Stomach smooth muscle (tissue), 2 donors: ENCODE measurements around the gene ARL4D.

ENCODE experiments used
- H3K27ac ChIP-seq: one replicate; pipeline ENCODE4 v1.7.0; 2013; ENCODE audit warnings: mild to moderate bottlenecking, low read length, inconsistent platforms
- H3K27me3 ChIP-seq, 2 donors: one replicate each; pipeline ENCODE4 v1.7.0; 2013; ENCODE audit warnings: low read length in 2 of 2; ENCODE audit not compliant: insufficient read depth in 2 of 2, control insufficient read depth in 1 of 2
- H3K36me3 ChIP-seq, 2 donors: one replicate each; pipeline ENCODE4 v1.7.0; 2013; ENCODE audit warnings: low read length in 2 of 2; ENCODE audit not compliant: control insufficient read depth in 2 of 2, insufficient read depth in 2 of 2
- H3K4me1 ChIP-seq: one replicate; pipeline ENCODE4 v1.7.0; 2013; ENCODE audit warnings: low read length; ENCODE audit not compliant: control insufficient read depth, insufficient read depth
- H3K4me3 ChIP-seq, 2 donors: one replicate each; pipeline ENCODE4 v1.7.0; 2013; ENCODE audit warnings: low read length in 2 of 2
- H3K9ac ChIP-seq, 2 donors: one replicate each; pipeline ENCODE4 v1.7.0; 2013; ENCODE audit warnings: low read length in 2 of 2, mild to moderate bottlenecking in 1 of 2
- H3K9me3 ChIP-seq, 2 donors: one replicate each; pipeline ENCODE4 v1.7.0; 2013; ENCODE audit warnings: low read length in 2 of 2; ENCODE audit not compliant: control insufficient read depth in 2 of 2
- donor health status: healthy.
- donor health status: Pancreatic carcinoma.

ARL4D gene

GRCh38 chr17:43446773-43447172 lies 48.0 kb downstream of the ARL4D start:
- no peaks in the 10 kb centered on the region for H3K36me3 ChIP-seq
- no peak overlapping the region for H3K27ac ChIP-seq
- H3K4me1 ChIP-seq, result no peaks in the 10 kb centered on the region
- no peaks in the 10 kb centered on the region for H3K9me3 ChIP-seq
- no peak overlapping the region for H3K4me3 ChIP-seq
- no peaks in the 10 kb centered on the region for H3K27me3 ChIP-seq
- no peak overlapping the region for H3K9ac ChIP-seq

DNA sequence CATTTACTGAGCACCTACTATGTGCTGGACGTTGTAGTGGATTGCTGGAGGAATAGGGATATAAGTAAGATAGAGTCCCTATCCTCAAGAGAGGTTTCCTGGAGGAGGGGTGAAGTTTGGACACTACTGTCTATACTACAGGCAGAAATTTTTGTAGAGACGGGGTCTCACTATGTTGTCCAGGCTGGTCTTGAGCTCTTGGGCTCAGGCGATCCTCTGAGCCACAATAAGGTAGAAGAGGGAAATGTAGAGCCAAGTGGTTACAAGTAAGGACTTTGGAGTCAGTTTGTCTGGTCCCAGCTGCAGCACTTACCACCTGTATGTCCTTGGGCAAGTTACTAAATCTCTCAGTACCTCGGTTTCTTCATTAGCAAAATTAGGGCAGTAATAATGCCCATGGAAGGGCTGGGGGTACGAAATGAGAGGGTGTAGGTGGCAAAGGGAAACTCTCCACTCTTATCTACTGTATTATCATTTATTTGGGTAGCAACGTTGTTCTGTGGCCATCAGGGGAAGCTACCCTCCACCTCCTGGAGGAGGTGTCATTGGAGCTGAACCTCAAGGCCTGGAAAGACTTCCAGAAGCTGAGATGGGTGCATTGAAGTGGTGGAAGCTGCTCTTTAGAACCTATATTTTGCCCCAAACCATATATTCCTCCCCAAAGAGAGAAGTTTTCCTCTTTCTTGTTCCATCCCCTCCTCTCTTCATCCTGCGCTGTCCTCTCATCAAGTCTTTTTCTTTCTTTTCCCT lies 50.1 kb downstream of the ARL4D start:
- no peak overlapping the region for H3K27ac ChIP-seq

GRCh38 chr17:43449470-43450248 lies 50.9 kb downstream of the ARL4D start:
- no peak overlapping the region for H3K27ac ChIP-seq

More for the DNA sequence above, 50.1 kb downstream of the ARL4D start:
- no peak overlapping the region for H3K9ac ChIP-seq
- H3K27me3 ChIP-seq, result no peaks in the 10 kb centered on the region
- H3K4me1 ChIP-seq, result no peaks in the 10 kb centered on the region
- no peak overlapping the region for H3K4me3 ChIP-seq
- H3K9me3 ChIP-seq, result no peaks in the 10 kb centered on the region
- no peaks in the 10 kb centered on the region for H3K36me3 ChIP-seq

More at GRCh38 chr17:43449470-43450248, 50.9 kb downstream of the ARL4D start:
- no peaks in the 10 kb centered on the region for H3K9me3 ChIP-seq
- H3K27me3 ChIP-seq, result no peaks in the 10 kb centered on the region
- no peak overlapping the region for H3K4me3 ChIP-seq
- H3K36me3 ChIP-seq, result no peaks in the 10 kb centered on the region
- no peaks in the 10 kb centered on the region for H3K4me1 ChIP-seq
- H3K9ac ChIP-seq, result no peak overlapping the region
